ENCODE data around the gene KLF16. TPM values are rescaled to one million over a fixed set of nuclear protein-coding genes. Genes with fewer than 3 reads are reported as not detected.

KLF16 gene
- total RNA-seq, 4 donors from 2014 or later, result 4.0 to 19.5 (median 6.7) TPM

GRCh38 chr19:1814833-1815604 lies 48.4 kb downstream of the KLF16 start:
- DNase-seq (ENCODE audit: low spot score) (no peak), ATAC-seq (ENCODE audit: low FRiP score) (no peak)
- no peak for TF ChIP-seq CTCF (IDR thresholded peaks at IDR 0.05)

GRCh38 chr19:1814391-1814790 lies 49.0 kb downstream of the KLF16 start:
- ATAC-seq (ENCODE audit: low FRiP score) (no peak), DNase-seq (ENCODE audit: low spot score) (no peak)
- TF ChIP-seq CTCF (IDR thresholded peaks at IDR 0.05), result no peak

- no peak for TF ChIP-seq CTCF (IDR thresholded peaks at IDR 0.05)
- ATAC-seq (ENCODE audit: low FRiP score) (no peak), DNase-seq (ENCODE audit: low spot score) (no peak)
Measured at GRCh38 chr19:1813192-1814182, 49.9 kb downstream of the KLF16 start.

- ATAC-seq (ENCODE audit: low FRiP score) (peak; percentile 90), DNase-seq (ENCODE audit: low spot score) (peak; percentile 80)
Measured at GRCh38 chr19:1812426-1813191, 50.8 kb downstream of the KLF16 start.

GRCh38 chr19:1811942-1812425 lies 51.4 kb downstream of the KLF16 start, which contains the start of gene ATP8B3:
ATP8B3 (minus strand) TSS chr19:1812276; CDS start chr19:1811736, 540 bp downstream.
- DNase-seq (ENCODE audit: low spot score), result no peak
- TF ChIP-seq CTCF (IDR thresholded peaks at IDR 0.05), result no peak
- ATAC-seq (ENCODE audit: low FRiP score), result peak; percentile 3

More at GRCh38 chr19:1812426-1813191, 50.8 kb downstream of the KLF16 start:
- no peak for TF ChIP-seq CTCF (IDR thresholded peaks at IDR 0.05)

DNA sequence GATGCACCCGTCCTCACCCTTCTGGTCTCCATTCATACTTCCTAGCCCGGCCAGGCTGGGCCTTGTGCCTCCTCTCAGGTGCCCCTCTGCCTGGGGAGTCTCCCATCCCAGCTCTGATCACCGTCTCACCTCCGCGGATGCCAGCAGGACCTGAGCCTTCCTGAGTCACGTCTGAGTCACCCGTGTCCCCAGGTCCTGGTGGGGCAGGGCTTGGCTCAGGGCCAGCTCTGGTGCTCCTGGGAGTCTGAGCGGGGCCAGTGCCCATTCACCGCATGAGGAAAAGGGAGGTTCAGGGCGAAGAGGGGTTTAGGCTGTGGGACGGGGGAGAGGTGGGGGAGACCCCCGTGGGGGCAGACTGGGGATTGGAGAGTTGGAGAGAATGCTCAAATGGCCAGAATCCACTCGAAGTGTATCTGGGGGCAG lies 51.9 kb downstream of the KLF16 start:
- no peak for ATAC-seq (ENCODE audit: low FRiP score)
- TF ChIP-seq CTCF (IDR thresholded peaks at IDR 0.05), result no peak

More for the DNA sequence above, 51.9 kb downstream of the KLF16 start:
- peak; percentile 63 for DNase-seq (ENCODE audit: low spot score)

Measured in omental fat pad (tissue), 4 donors.